OCI-LY3 (cell line): ENCODE data around the gene TOB1.

Experiments used
- CTCF ChIP-seq: fragments of 200-600, 300-600 bp; sonication (generic); IDR thresholded peaks from 2 replicates; pipeline ENCODE4 v1.5.1; 2014; ENCODE audit warnings: antibody characterized with exemption, low read length, low read depth
- EZH2phosphoT487 ChIP-seq: fragments of 200-600 bp; shearing (Covaris generic); IDR thresholded peaks from 2 replicates; pipeline ENCODE4 v1.6.1; 2018; ENCODE audit warnings: antibody characterized with exemption, mixed run types, low read depth

GRCh38 chr17:50913120-50913519, 47.0 kb upstream of the TOB1 start:
- no peak for TF ChIP-seq CTCF
- TF ChIP-seq EZH2phosphoT487, result no peak
